ENCODE data around the gene CYP4F8.

- TF ChIP-seq CTCF (conservative IDR thresholded peaks at IDR 0.05), result no peak
- no peak for TF ChIP-seq ZFX (IDR thresholded peaks at IDR 0.05)
Observed at GRCh38 chr19:15570420-15570819, 44.6 kb upstream of the CYP4F8 start.

Measured in C4-2B (cell line).